ENCODE results near the gene GPD1L. TPM values are rescaled to one million over a fixed set of nuclear protein-coding genes. Genes with fewer than 3 reads are reported as not detected.
"Not testable (repeated sequence)": the region's sequence is repeated elsewhere in the genome, so short reads cannot be mapped to it uniquely, and the experiment has no call there.

GPD1L gene
- total RNA-seq, 1 experiment from 2014 or later, result 14.5 TPM

DNA sequence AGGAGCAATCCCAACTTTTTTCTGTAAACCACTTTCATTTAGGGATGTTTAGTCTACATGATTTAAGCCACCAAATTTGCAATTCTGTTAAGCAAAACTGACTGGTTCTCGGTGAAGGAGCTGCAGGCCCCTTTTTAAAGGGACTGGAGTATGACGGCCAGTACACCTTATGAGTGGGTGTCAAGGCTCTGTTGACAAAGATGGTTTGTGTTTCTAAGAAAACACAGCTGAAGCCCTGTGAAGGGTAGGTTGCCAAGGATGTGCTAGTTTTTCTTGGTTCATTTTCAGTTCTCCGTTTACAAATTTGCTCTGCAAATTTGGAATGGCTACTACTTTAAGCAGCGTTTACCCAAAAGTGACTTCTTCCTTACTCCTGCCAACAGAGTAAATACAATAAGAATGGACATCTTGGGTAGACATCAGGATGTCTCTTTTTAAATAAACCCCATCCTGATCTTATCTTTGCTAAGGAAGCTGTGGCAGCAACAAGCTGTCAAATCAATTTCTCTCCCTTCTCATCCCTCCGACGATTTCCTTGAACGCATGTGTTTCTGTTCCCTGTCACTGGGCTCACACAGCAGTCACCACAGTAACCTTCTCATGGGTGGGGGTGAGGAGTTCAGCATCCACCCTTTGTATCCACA, 73.8 kb downstream of the GPD1L start:
- no peak for DNase-seq (ENCODE audit: low read depth)

DNA sequence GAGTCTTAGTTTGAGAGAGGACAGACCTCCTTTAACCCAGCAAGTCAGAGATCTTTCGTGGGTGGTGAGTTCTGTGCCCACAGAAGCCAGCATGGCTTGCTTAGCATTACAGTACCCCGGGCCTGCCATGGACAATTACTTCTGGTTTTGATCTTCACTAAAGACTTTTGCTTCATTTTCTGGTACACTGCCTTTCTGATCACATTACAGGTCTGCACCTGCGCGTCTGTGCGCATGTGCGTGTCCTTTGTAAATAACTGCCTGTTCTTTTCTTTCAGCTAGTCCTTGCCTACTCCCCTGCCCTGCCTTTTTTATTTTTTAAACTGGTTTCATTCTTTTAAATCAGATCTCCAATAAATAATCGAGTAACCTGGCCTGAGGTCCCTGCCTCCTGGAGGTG, 74.9 kb downstream of the GPD1L start:
- DNase-seq (ENCODE audit: low read depth), result no peak

DNA sequence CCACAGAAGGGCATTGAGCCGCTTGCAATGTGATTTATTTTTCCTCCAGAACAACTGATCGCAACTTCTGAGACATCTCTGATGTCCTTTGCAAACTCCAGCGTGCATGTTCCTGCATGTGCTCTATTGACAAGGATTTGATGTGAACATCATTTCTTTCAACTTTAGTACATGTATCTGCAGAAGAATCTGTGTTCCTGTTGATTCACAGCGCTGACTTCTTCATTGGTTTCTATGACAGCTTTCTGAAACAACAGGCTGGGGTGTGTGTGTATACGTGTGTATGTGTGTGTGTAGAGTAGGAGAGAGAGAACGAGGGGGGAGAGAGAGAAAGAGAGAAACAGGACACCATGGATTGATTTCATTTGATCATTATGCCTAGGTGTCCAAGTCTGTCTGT, 75.4 kb downstream of the GPD1L start:
- DNase-seq (ENCODE audit: low read depth), result no peak

GRCh38 chr3:32184187-32184730, 77.8 kb downstream of the GPD1L start:
- peak; percentile 74 for DNase-seq (ENCODE audit: low read depth)

- no peak for DNase-seq (ENCODE audit: low read depth)
These were observed 79.7 kb downstream of the GPD1L start for GRCh38 chr3:32186097-32186496.

DNA sequence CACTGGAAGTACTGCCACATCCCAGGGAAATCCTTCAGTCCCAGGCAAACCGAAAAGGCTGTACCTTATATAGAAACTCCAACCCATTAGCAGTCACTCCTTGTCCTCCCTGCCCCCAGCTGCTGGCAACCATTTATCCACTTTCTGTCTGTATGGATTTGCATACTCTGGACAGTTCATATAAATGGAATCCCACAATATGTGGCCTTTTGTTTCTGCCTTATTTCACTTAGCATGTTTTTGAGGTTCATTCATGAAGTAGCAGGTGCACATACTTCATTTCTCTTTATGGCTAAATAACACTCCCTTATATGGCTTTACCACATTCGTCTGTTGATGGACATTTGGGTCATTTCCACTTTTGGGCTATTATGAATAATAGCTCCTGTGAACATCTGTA, 80.5 kb downstream of the GPD1L start:
- DNase-seq (ENCODE audit: low read depth), result no peak

DNA sequence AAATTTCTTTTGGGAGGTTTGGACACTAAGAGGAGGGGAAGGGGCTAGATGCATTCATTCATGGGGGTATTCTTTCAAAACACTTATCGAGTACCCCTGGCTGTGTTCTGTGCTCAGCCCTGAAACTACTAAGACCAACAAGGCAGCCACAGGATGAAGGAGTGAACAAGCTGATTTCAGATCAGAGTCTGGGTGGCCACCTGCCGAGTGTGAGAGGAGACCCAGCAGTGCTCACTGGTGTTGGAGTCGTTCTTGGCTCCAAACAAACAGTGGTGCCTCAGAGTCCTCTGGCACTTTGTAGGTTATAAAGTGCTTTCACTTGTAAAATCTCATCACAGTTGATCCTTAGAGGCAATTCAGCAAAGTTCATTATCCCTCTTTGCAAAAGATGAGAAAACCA, 83.3 kb downstream of the GPD1L start:
- no peak for DNase-seq (ENCODE audit: low read depth)

DNA sequence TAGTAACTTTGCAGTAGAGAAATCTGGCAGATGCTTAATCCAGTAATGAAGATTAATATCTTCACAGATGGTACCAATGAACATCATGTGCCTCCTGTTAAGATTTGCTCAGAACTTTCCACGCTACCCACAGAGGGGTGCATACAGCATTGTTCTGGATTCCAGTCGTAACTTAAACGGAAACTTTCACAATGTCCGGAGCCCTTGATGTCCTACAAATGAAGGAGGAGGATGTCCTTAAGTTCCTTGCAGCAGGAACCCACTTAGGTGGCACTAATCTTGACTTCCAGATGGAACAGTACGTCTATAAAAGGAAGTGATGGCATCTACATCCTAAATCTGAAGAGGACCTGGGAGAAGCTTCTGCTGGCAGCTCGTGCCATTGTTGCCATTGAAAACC, 84.1 kb downstream of the GPD1L start:
- not testable (repeated sequence) for DNase-seq (ENCODE audit: low read depth)

DNA sequence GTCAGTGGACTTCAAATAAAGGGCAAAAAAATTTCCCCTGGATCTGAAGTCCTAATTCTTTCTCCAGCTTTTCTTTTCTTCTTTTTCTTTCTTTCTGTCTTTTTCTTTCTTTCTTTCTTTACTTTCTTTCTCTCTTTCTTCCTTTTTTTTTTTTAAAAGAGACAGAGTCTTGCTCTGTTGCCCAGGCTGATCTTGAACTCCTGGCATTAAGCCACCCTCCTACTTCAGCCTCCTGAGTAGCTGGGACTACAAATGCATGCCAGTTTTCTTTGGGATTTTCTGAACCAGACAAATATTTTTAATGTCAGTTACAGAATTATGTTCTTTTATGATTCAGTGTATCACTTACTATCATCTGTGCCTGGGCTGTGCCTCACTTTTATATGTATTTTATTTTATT, 86.7 kb downstream of the GPD1L start:
- DNase-seq (ENCODE audit: low read depth), result no peak

GRCh38 chr3:32194653-32195052, 88.2 kb downstream of the GPD1L start:
- peak; percentile 45 for DNase-seq (ENCODE audit: low read depth)

GRCh38 chr3:32195995-32196540, 89.6 kb downstream of the GPD1L start:
- DNase-seq (ENCODE audit: low read depth), result no peak

- no peak for DNase-seq (ENCODE audit: low read depth)
These were observed 91.6 kb downstream of the GPD1L start for GRCh38 chr3:32197991-32198390.

DNA sequence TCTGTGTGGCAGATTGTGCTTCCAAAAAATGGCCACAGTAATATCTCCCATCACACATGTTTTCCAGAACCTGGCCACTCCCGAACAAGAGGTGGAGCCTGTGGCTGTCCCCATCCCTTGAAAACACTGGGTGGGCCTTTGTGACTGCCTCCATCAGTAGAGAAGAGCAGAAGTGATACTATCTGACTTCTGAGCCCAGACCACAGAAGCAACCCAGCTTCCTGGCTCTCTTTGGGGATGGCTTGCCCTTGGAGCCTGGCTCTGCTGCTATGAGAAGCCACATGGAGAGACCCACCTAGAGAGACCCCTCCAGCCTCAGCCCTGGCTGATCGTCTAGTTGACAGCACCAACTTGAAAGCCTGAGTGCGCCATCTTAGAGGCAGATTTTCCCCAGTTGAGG, 92.3 kb downstream of the GPD1L start:
- DNase-seq (ENCODE audit: low read depth), result no peak

GRCh38 chr3:32200490-32200889, 94.1 kb downstream of the GPD1L start:
- no peak for DNase-seq (ENCODE audit: low read depth)

DNA sequence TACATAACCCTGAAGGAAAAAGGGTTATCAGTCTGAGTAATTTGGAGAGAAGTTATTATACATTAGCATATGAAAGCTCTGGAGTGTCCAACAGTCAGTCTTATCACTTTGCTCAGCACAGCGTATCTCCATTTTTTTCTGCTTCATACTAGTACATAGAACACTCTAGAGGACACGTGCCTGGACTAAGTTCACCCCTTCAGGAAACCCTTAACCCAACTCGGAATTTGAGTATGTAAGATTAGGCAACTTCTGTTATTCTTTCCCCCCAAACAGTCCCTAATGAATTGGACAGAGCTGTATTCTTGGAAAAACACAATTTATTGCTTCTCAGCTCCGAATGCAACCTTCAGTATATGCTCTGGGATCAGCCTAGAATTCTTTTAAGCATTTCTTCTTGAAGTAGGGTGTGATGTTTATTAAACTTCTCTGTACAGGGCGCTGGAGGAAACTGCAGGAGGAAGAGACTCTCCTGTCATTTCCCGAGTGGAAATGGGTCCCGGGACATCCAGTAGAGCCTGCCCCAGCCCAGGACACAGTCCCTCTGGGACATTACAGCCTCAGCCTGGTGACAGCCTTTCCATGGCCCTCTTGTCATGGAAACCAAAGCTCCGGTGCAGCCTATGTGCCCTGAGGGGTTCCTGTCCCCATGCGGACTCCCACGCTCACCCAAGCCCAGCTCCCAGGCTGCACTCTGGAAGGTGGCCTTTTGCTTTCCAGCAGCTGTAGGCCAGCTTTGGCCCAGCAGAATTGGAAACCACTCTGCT, 94.8 kb downstream of the GPD1L start:
- no peak for DNase-seq (ENCODE audit: low read depth)

GRCh38 chr3:32202496-32202895, 96.1 kb downstream of the GPD1L start:
- no peak for DNase-seq (ENCODE audit: low read depth)

- DNase-seq (ENCODE audit: low read depth), result peak; percentile 51
These were observed 97.4 kb downstream of the GPD1L start for GRCh38 chr3:32203854-32204253.

DNA sequence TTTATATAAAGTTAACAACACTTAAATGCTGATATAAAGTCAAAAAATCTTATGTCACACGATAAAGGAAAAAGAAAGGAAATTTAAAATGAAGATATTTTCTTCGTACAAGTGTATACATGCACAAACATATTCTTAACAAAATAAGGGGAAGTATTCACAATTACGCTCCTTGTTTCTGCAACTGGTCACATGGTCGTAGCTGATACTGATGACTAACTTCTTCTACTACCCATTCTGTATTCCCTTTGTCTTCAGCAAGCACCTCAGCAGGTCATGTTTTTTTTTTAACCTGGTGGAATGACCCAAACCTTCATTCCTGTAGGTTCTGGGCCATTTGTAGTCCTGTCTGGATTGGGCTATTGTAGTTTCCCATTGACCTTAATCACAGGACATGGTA, 102.0 kb downstream of the GPD1L start:
- DNase-seq (ENCODE audit: low read depth), result no peak

GRCh38 chr3:32215185-32215584, 108.8 kb downstream of the GPD1L start:
- DNase-seq (ENCODE audit: low read depth), result no peak

GRCh38 chr3:32216172-32216783, 109.9 kb downstream of the GPD1L start:
- DNase-seq (ENCODE audit: low read depth), result no peak

DNA sequence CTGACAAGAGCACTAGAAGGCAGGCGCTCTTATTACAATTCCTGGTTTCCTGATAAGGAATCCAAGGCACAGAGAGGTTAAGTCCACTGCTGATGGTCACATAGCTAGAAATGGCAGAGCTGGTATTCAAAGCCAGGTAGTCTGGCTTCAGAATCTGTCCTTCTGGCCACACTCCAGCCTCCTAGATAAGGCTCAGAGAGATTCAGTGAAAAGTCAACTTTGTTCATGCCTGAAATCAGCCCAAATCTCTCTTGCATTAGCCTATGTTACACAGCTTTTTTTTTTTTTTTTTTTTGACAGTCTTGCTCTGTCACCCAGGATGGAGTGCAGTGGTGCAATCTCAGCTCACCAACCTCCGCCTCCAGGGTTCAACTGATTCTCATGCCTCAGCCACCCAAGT, 110.9 kb downstream of the GPD1L start:
- DNase-seq (ENCODE audit: low read depth), result no peak

All from M059J (cell line).